COLO829 (cell line): ENCODE results near the gene GEMIN5.
A peak's percentile ranks its signal among the peaks of the same experiment; 100 is the strongest.
"Not testable (repeated sequence)": the region's sequence is repeated elsewhere in the genome, so short reads cannot be mapped to it uniquely, and the experiment has no call there.

Source experiments
- DNase-seq: peaks from one replicate; pipeline ENCODE4 v3.0.0; 2012; ENCODE audit warnings: low spot score

The GEMIN5 gene

DNA sequence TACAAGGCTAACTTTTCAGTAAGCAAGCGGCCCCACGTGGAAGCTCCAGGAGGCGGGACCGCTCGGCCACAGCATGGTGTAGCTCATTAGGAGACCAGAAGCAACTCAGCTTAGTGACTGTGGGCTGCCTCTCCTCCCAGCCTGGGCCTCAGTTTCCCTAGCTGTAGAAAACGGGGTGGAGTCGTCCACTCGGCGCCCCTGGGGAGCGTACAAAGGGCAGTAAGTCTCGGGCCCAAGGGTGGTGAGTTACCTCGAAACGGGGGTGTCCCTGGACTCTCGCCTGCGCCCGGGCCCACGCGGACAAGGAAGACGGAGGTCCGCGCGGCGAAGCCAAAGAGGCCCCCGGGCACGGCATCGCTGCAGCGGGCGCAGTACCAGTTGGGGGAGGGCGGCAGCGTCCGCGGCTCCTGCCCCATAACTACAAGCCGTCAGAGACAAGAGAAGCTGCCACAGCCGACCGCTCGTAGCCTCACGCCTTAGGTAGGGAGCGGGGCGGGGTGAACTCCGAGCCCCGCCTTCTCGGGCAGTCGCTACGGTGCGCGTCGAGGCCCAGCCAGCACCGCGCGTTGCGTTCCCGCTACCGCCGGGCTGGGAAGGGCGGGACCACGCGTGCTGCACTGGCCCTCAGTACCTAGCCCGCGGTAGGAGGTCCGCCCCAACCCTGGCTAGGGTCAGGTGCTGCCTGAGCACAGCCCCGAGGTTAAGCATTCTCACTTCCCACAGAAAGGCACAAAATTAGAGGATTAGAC is at the start of gene GEMIN5:
TSS of gene GEMIN5 (minus strand) at position 494 of the 749 bp plus-strand sequence. CDS start at position 416, 78 bp downstream.
- peak; percentile 77 for DNase-seq

DNA sequence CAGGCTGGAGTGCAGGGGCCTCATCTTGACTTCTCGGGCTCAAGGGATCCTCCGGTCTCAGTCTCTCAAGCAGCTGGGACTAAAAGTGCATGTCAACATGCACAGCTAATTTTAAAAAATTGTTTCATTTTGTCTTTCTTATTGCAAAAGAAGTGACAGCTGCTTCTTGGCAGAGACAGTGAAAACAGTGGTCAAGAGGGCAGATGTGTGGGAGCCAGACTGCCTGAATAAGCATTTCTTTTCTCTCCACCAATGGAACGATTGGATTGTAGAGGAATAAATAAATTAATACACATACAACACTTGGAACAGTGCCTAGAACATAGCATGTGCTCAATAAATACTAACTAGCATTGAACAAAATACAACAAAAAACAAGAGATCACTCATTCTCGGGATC is 48.1 kb upstream of the GEMIN5 start:
- no peak for DNase-seq

DNA sequence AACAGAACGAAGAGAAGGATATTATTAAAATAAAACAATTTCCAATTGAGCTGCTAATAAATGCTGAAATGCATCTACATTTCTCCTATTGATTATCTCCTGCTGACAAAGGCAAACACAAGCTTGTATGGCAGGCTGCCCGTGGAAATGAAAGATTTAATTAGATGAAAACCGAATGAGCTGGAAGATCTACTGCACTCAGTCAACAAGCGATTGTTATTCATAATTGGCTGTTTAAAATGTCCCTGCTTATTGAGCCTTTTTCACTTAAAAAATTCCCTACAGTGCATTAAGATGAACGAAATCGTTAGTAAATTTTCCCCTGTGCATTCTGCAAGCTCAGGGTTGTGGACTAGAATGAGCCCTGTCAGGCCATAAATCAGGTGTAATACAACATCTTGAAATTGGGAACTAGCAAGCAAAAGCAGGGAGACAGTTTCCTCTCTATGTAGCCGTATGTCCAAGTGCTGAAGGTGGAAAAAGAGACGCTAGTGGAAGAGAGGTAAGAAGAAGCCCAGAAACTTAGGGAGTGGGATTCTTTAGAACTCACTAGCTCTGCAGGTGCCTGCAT is 47.0 kb upstream of the GEMIN5 start:
- DNase-seq: no peak

DNA sequence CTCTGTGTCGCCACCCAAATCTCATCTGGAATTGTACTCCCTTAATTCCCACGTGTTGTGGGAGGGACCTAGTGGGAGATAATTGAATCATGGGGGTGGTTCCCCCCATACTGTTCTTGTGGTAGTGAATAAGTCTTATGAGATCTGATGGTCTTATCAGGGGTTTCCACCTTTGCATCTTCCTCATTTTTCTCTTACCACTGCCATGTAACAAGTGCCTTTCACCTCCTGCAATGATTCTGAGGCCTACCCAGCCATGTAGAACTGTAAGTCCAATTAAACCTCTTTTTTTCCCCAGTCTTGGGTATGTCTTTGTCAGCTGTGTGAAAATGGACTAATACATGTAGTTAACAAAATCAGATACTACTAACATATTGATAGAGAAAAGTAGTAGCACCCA is 40.3 kb upstream of the GEMIN5 start:
- DNase-seq: not testable (repeated sequence)

- no peak for DNase-seq
Observed at GRCh38 chr5:154977409-154977808, 39.4 kb upstream of the GEMIN5 start.

DNA sequence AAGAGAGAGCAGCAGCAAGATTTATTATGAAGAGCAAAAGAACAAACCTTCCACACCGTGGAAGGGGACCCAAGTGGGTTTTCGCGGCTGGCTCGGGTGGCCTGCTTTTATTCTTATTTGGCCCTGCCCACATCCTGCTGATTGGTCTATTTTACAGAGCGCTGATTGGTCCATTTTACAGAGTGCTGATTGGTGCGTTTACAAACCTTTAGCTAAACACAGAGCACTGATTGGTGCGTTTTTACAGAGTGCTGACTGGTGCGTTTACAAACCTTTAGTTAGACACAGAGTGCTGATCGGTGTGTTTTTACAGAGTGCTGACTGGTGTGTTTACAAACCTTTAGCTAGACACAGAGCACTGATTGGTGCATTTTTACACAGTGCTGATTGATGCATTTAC is 38.1 kb upstream of the GEMIN5 start:
- DNase-seq: not testable (repeated sequence)

DNA sequence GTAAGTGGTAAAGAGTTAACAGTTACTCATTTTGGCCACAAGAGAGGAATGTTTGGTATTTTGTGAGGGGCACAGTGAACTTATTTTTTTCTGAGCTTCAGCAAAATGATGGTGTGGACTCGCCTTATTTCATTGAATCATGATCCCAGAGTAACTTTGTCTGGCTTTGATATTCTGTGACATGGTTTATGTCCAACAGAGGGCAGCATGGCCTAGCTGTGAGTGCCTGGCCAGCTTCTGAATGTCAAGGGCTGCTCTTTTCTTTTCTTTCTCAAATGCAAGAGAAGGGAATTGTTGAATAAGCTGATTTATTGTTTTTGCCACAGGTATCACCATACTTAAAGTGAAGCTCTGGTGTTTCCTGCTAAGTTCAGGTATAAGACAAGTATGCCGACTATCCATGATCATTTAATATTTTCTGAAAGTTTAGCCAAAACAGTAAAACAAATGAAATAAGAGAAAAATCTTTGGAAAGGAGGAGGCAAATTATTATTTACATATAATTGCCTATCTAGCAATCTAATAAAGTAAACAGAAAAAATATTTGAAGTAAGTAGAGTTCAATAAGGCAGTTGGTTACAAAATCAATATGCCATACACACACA is 34.6 kb upstream of the GEMIN5 start:
- peak; percentile 33 for DNase-seq

DNA sequence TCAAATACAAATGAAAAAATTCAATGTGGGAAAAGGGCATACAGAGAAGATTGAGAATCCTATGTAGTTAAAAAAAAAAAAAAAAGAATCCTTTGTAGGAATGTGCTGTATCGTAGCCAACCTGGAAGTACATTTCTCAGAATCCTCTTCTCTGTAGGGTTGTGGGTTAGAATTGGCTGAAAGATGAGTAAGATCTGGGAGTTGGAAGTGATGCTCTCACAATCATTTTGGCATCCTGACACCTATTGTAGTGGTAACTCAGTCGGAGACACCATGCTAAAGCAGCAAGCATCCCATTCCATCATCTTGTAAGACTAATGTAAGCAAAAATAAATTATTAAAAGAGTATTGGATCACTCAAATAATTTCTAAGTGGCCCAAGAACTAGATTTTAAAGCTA is 33.5 kb upstream of the GEMIN5 start:
- DNase-seq: no peak

DNA sequence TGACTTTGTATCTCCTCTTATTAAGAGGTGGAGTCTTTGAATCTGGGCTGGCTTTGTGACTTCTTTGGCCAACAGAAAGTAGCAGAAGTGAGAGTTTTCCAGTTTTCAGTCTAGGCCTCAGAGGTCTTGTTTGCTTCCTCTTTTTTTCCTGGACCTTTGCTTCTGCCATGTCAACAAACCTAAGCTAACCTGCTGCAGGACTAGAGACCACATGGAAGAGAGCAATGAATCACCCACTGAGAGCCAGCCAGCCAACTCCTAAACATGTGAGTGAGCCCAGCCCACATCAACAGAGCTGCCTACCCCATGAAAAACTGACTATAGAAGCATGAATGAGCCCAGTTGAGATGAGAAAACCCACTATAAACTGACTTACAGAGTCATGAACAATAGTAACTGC is 32.7 kb upstream of the GEMIN5 start:
- no peak for DNase-seq

- DNase-seq: no peak
Observed at GRCh38 chr5:154968953-154969352, 30.9 kb upstream of the GEMIN5 start.

DNA sequence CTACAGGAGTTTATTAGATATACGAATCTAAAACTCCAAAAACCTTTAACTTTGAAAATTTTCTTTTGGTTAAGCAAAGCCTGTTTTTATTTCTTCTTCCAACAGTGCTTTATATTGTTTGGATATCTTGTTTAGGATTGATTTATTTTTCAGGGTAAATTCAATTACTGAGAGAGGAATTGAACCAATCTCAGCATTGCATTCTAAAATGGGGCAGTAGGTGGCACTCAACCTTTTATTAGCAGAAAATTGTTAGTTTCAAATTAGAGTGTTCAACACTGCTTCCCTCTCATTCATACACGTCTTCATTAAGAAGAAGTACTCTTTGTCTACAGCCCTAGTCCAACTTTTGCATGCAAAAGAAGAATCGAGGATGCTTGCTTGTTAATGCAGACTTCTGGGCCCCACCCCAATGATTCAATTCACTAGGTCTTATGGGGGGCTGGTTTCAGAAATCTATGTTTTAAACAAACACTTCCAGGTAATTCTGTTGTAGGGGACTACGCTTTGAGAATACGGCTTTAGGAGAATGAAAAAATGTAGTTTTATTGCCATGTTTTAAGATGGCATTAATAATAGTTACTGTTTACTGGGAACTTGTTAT is 29.5 kb upstream of the GEMIN5 start:
- peak; percentile 28 for DNase-seq

DNA sequence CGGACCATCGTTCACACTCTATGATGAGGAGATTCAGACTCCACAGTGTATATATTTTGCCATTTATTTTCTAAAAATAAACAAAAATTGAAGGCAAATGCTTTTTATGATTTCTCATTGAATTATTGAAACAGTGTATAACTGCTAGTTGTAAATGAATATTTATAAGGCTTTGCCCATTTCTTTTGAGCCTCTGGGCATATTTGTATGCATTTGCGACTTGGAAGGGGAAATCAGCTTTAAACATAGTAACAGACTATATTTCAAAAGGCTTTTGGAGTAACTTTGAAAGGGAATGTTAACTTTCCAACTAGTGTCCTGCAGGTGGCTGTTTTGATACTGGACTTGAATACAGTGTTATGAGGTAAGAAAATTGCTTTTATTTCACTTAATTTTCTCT is 28.9 kb upstream of the GEMIN5 start:
- DNase-seq: no peak

GRCh38 chr5:154966081-154966841 is 28.2 kb upstream of the GEMIN5 start:
- no peak for DNase-seq

GRCh38 chr5:154962494-154962893 is 24.5 kb upstream of the GEMIN5 start:
- DNase-seq: peak; percentile 68

- DNase-seq: no peak
Observed at GRCh38 chr5:154956712-154957111, 18.7 kb upstream of the GEMIN5 start.

GRCh38 chr5:154949781-154950180 is 11.8 kb upstream of the GEMIN5 start:
- DNase-seq: no peak

GRCh38 chr5:154948313-154948712 is 10.3 kb upstream of the GEMIN5 start:
- no peak for DNase-seq

DNA sequence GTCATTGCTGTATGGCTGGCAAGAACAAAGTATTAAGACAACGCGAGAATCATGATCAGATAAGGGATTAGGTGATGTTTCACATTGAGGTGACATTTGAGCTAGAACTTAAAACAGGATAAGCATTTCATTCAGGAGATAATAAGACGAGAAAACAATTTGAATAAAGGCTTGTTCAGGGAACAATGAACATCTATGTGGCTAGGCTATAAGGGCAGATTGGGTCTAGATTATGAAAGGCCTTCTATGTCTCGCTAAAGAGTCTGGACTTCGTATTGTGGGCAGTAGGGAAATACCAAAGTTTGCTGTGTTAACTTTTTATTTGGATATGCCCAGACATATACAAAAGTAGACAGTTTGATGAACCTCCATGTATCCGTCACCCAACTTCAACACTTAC is 9.8 kb upstream of the GEMIN5 start:
- DNase-seq: peak; percentile 73

- DNase-seq: peak; percentile 28
Observed at GRCh38 chr5:154945695-154946301, 7.8 kb upstream of the GEMIN5 start.

- DNase-seq: no peak
Observed at GRCh38 chr5:154944716-154945115, 6.7 kb upstream of the GEMIN5 start.

GRCh38 chr5:154943527-154943926 is 5.5 kb upstream of the GEMIN5 start:
- DNase-seq: no peak
